Gastrocnemius medialis (tissue), 4 donors: Measurements from ENCODE around the gene NELFB. TPM values are rescaled to one million over a fixed set of nuclear protein-coding genes. Genes with fewer than 3 reads are reported as not detected.

Experiments
- ATAC-seq, 2 donors: fragments of 150-250 bp; one replicate each; pipeline ENCODE4 v1.9.1; 2016
- DNase-seq, 2 donors: peaks; one replicate each; pipeline ENCODE4 v3.0.0-alpha.2; 2019
- H3K27ac ChIP-seq, 4 donors: fragments of 200-600 bp; sonication (generic); 1 replicate in 1 of 4; 2 replicates in 3 of 4; pipeline ENCODE4 v1.5.1; 2016 to 2018; ENCODE audit warnings: mild to moderate bottlenecking in 2 of 4, moderate library complexity in 1 of 4
- H3K27me3 ChIP-seq, 3 donors: fragments of 200-600 bp; sonication (generic) in 2 of 3; 1 replicate in 1 of 3; 2 replicates in 2 of 3; pipeline versions ENCODE4 v1.5.1 to v1.6.0; 2016 to 2019; ENCODE audit warnings: mild to moderate bottlenecking in 1 of 3, moderate library complexity in 1 of 3
- H3K36me3 ChIP-seq, 2 donors: fragments of 200-600 bp; sonication (generic) in 1 of 2; one replicate each; pipeline ENCODE4 v1.5.1; 2017 to 2018
- H3K4me1 ChIP-seq, 2 donors: fragments of 200-600 bp; sonication (generic) in 1 of 2; one replicate each; pipeline ENCODE4 v1.5.1; 2016 to 2017; ENCODE audit warnings: mild to moderate bottlenecking in 2 of 2
- H3K4me3 ChIP-seq, 4 donors: fragments of 200-600 bp; sonication (generic) in 3 of 4; 1 replicate in 1 of 4; 2 replicates in 3 of 4; pipeline ENCODE4 v1.5.1; 2016 to 2019; ENCODE audit warnings: mild to moderate bottlenecking in 2 of 4
- H3K9me3 ChIP-seq, 3 donors: fragments of 200-600 bp; sonication (generic) in 2 of 3; 1 replicate in 1 of 3; 2 replicates in 2 of 3; pipeline ENCODE4 v1.5.1; 2016 to 2019
- POLR2A ChIP-seq, 2 donors: fragments of 450-650 bp; IDR thresholded peaks; one replicate each; pipeline ENCODE4 v1.6.1; 2017; ENCODE audit warnings: antibody characterized with exemption in 2 of 2, mild to moderate bottlenecking in 2 of 2, moderate library complexity in 2 of 2
- in situ Hi-C, 4 donors: fragments of 200-750 bp; cut with MboI; loops; one replicate each; pipeline versions ENCODE4 v1.15.0 to v1.8.0; 2017; ENCODE audit warnings: low sequenced_read_pairs in 4 of 4
- intact Hi-C: fragments of 100-400 bp; cut with DNase I; formaldehyde crosslinking; loops from one replicate; pipeline ENCODE4 v1.15.1; 2023; ENCODE audit warnings: low total_unique reads
- total RNA-seq, 4 donors: library from RNA; depleted of rRNA; stranded (reverse); fragments of >200 nt; gene quantifications; one replicate each; pipeline versions ENCODE4 v1.1.0 to v1.2.3, GENCODE V29; 2016
- TF ChIP-seq, protein P1 (sequence below), 5 experiments: fragments of 450-650 bp in 3 of 5; fragments of 200-600 bp in 2 of 5; sonication (generic) in 2 of 5; IDR thresholded peaks in 4 of 5; conservative IDR thresholded peaks in 1 of 5; 1 replicate in 4 of 5; 2 replicates in 1 of 5; pipeline ENCODE4 v1.5.1; 2016 to 2019; ENCODE audit warnings: antibody characterized with exemption in 5 of 5, mild to moderate bottlenecking in 3 of 5, moderate library complexity in 3 of 5

Gene NELFB
- total RNA-seq, 4 donors from 2014 or later = 21.6 to 61.5 (median 39.4) TPM

DNA sequence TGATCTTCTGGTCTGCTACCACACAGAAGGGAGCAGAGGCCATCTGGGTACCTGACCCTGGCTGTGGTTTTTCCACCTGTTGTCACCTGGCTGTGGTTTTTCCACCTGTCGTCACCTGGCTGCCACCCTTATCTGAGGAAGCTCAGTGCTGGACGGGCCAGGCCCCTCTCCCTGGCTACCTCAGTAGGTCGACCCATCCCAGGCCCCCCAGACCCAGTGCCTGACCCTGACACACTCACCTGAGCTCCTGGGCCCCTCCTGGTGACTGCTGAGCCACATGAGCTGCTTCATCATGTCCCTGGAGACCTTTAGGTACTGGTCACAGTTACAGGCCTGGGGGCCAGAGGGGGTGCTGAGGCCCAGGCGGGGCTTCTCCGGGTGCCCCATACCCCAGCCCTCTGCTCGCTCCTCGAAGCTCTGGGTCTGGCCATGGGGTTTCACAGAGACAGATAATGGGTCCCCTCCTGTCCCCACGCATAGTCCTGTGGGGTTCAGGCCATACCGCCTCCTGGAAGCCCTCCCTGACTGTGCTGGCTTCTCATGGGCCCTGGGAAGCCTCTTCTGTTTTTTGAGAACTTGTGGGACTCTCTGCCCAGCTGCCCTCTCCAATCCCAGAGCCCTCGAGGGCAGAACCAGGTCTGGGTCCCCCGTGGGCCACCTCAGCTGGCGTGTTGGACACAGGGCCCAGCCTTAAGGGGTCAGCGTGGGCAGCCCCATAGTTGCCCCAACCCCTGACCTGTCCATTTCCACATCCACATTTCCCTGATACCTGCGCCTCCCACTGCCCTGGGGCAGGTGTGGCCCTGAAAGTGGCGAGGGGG lies 54.5 kb downstream of the NELFB start:
- TF ChIP-seq, protein P1, sequence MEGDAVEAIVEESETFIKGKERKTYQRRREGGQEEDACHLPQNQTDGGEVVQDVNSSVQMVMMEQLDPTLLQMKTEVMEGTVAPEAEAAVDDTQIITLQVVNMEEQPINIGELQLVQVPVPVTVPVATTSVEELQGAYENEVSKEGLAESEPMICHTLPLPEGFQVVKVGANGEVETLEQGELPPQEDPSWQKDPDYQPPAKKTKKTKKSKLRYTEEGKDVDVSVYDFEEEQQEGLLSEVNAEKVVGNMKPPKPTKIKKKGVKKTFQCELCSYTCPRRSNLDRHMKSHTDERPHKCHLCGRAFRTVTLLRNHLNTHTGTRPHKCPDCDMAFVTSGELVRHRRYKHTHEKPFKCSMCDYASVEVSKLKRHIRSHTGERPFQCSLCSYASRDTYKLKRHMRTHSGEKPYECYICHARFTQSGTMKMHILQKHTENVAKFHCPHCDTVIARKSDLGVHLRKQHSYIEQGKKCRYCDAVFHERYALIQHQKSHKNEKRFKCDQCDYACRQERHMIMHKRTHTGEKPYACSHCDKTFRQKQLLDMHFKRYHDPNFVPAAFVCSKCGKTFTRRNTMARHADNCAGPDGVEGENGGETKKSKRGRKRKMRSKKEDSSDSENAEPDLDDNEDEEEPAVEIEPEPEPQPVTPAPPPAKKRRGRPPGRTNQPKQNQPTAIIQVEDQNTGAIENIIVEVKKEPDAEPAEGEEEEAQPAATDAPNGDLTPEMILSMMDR (IDR thresholded peaks at IDR 0.05 in 4 of 5, conservative IDR thresholded peaks at IDR 0.05 in 1 of 5) = no peak
- TF ChIP-seq POLR2A (IDR thresholded peaks at IDR 0.05) = no peak
- intact Hi-C loops = no loop called here
- H3K27me3 ChIP-seq = peaks cover 12 to 33% (median 28%) of the 10 kb centered on the region in 3 donors
- no peaks in the 10 kb centered on the region for H3K36me3 ChIP-seq
- no peaks in the 10 kb centered on the region for H3K9me3 ChIP-seq
- in situ Hi-C loops = no loop called here
- peaks cover 13 to 30% of the 10 kb centered on the region in 2 donors for H3K4me1 ChIP-seq
- ATAC-seq (no peak), DNase-seq (no peak)
- H3K4me3 ChIP-seq = no peak overlapping the region
- H3K27ac ChIP-seq = no peak overlapping the region

DNA sequence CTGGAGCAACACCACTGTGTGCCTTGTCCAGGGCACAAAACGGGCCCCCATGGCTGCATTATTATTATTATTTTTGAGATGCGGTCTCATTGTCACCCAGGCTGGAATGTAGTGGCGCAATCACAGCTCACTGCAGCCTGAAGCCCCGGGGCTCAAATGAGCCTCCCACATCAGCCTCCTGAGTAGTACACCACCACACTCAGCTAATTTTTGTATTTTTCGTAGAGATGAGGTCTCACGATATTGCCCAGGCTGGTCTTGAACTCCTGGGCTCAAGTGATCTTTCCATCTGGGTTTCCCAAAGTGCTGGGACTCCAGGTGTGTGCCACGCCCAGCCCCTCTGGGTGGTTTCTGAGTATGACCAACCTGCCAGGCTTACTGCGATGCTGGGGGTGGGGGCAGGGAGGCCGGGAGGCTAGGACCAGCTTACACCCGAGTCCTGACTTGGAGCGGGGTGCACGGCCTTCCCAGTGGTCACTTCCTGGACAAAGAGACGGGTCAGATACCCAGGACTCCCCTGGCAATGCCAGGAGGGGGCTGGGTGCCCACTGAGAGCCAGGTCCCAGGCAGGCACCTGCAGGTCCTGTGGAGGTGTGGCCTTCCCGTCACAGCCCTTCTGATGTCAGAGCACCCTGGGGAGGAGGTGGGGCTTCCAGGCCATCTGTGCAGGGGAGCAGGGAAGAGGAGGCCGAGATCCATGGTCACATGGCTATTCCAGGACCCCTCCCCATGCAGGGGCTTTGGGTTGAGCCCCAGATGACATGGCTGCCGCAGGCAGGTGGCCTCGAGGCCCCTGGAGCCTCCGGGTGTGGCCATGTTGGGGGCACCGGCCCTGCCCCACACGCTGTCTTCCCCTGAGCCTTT lies 55.3 kb downstream of the NELFB start:
- DNase-seq (no peak), ATAC-seq (no peak)
- Histone ChIP-seq H3K36me3 (no peaks in the 10 kb centered on the region), H3K27me3 (peaks cover 15 to 37% (median 28%) of the 10 kb centered on the region in 3 donors), H3K4me1 (peaks cover 4 to 28% of the 10 kb centered on the region in 2 donors), H3K9me3 (no peaks in the 10 kb centered on the region), H3K27ac (no peak overlapping the region), H3K4me3 (no peak overlapping the region)
- no peak for TF ChIP-seq POLR2A (IDR thresholded peaks at IDR 0.05)
- intact Hi-C loops (no loop called here), in situ Hi-C loops (no loop called here)

- intact Hi-C loops = no loop called here
- Histone ChIP-seq H3K9me3 (no peaks in the 10 kb centered on the region), H3K4me3 (no peak overlapping the region), H3K4me1 (peaks cover 0 to 18% of the 10 kb centered on the region in 2 donors), H3K27me3 (peaks cover 11 to 31% (median 30%) of the 10 kb centered on the region in 3 donors), H3K27ac (no peak overlapping the region), H3K36me3 (no peaks in the 10 kb centered on the region)
- ATAC-seq = no peak
- in situ Hi-C loops = no loop called here
- no peak for DNase-seq
- no peak for TF ChIP-seq POLR2A (IDR thresholded peaks at IDR 0.05)
- TF ChIP-seq, protein P1 (IDR thresholded peaks at IDR 0.05 in 4 of 5, conservative IDR thresholded peaks at IDR 0.05 in 1 of 5) = no peak
Observed at GRCh38 chr9:137311171-137311985, 56.3 kb downstream of the NELFB start.

DNA sequence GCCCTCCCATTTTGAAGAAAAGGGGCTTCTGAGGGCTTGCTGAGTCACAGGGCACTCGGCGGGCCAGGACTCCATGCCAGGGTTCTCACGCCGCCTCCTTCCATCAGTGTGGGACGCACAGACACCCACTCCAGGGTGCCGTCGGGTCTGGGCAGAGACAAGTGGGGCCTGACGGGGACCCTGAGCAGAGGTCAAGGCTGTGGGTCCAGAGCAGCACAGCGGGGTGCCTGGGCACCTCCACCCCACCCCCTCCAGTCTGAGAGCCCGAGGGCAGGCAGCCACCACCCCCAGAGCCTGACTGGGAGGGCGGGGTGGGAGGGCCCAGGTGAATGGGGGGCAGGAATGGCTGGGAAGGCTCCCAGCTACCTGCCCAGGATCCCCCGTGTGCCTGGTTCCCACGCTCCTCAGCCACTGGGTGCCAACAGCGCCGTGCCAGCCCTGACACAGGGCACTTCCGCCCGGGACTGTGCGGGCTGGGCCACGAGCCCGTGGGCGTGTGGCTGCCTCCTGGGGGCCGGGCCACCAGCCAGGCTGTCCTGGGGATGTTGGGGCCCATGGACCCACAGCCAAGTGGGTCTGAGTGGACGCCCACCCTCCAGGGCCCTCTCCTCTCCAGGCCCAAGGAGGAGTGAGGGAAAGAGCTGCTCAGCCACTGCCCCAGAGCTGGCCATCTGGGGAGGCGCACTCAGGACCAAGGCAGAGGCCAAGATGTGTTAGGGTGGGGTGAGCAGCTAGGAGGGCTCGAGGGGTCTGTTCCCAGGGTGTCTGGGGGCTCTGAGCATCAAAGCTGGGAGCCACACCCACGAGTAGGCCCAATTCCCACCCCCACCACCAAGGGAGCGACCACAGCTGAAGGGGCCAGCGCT lies 57.1 kb downstream of the NELFB start:
- Histone ChIP-seq H3K4me3 (no peak overlapping the region), H3K27ac (no peak overlapping the region), H3K27me3 (peaks cover 12 to 32% (median 30%) of the 10 kb centered on the region in 3 donors), H3K36me3 (no peaks in the 10 kb centered on the region), H3K9me3 (no peaks in the 10 kb centered on the region), H3K4me1 (peaks cover 0 to 10% of the 10 kb centered on the region in 2 donors)
- ATAC-seq (no peak), DNase-seq (no peak)
- TF ChIP-seq, protein P1 (IDR thresholded peaks at IDR 0.05 in 4 of 5, conservative IDR thresholded peaks at IDR 0.05 in 1 of 5) = no peak
- TF ChIP-seq POLR2A (IDR thresholded peaks at IDR 0.05) = no peak
- in situ Hi-C loops (no loop called here), intact Hi-C loops (no loop called here)
